Epithelial cell of esophagus (primary cell): ENCODE data around the gene PGAP6.
"Not testable (repeated sequence)": the region's sequence is repeated elsewhere in the genome, so short reads cannot be mapped to it uniquely, and the experiment has no call there.

ENCODE experiments used
- DNase-seq: peaks from one replicate; pipeline ENCODE4 v3.0.0; 2010; ENCODE audit warnings: low read depth
- H3K4me3 ChIP-seq: 2 replicates; pipeline ENCODE4 v1.5.1; 2011; ENCODE audit warnings: mild to moderate bottlenecking, low read length, control low read depth
- CTCF ChIP-seq: IDR thresholded peaks from 2 replicates; pipeline ENCODE4 v1.5.1; 2011; ENCODE audit warnings: low read depth, mild to moderate bottlenecking, low read length, control low read depth, inconsistent platforms; ENCODE audit not compliant: insufficient read depth; ENCODE audit errors: missing control alignments

PGAP6 gene

DNA sequence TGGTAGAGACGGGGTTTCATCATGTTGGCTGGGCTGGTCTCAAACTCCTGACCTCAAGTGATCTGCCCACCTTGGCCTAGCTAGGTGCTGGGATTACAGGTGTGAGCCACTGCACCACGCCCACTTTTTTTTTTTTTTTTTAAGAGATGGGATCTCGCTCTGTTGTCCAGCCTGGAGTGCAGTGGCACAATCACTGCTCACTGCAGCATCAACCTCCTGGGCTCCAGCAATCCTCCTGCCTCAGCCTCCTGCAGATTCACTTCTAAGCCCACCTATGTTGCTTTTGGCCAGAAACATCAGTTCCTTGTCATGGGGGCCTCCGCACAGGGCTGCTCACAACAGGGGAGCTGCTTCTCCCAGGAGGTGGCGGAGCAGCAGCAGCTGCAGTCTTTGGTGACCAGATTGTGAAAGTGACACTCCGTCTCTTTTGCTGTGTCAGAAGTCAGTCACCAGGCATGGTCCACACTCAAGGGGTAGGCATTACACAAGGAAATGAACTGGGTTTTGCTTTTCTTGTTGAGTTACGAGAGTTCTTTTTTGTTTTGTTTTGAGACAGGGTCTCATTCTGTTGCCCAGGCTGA lies 10.8 kb upstream of the PGAP6 start:
- H3K4me3 ChIP-seq, result no peak overlapping the region
- no peak for DNase-seq
- no peak for TF ChIP-seq CTCF

- TF ChIP-seq CTCF, result peak; percentile 59
- peak; percentile 70 for DNase-seq
- no peak overlapping the region for H3K4me3 ChIP-seq
Observed at GRCh38 chr16:391885-392335, 10.1 kb upstream of the PGAP6 start.

DNA sequence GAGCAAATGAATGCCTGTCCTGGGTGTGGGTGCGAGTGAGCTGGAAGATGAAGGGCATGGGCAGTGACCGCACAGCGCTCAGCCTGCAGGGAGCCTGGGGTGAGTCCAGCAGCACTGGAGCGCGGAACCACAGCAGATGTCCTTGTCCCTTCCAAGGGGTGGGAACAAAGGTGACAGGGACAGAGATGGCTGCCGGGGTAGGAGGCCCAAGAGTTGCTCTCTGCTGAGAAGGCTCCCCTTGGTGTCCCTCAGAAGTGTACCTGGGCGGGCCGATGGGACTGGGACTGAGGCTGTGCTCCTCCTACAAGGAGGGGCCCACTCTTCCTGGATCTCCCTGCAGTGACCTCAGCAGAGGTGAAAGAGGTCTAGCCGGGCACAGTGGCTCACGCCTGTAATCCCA lies 7.6 kb upstream of the PGAP6 start:
- no peak for TF ChIP-seq CTCF
- no peak overlapping the region for H3K4me3 ChIP-seq
- DNase-seq, result no peak

- DNase-seq, H3K4me3 ChIP-seq: not testable (repeated sequence)
Observed at GRCh38 chr16:387761-388666, 6.2 kb upstream of the PGAP6 start.

GRCh38 chr16:386641-387156 lies 4.9 kb upstream of the PGAP6 start:
- TF ChIP-seq CTCF, result no peak
- H3K4me3 ChIP-seq, result no peak overlapping the region
- no peak for DNase-seq

GRCh38 chr16:383326-384051 lies 1.7 kb upstream of the PGAP6 start:
- DNase-seq, result peak; percentile 81
- H3K4me3 ChIP-seq, result peak overlapping the region; percentile 31
- no peak for TF ChIP-seq CTCF

DNA sequence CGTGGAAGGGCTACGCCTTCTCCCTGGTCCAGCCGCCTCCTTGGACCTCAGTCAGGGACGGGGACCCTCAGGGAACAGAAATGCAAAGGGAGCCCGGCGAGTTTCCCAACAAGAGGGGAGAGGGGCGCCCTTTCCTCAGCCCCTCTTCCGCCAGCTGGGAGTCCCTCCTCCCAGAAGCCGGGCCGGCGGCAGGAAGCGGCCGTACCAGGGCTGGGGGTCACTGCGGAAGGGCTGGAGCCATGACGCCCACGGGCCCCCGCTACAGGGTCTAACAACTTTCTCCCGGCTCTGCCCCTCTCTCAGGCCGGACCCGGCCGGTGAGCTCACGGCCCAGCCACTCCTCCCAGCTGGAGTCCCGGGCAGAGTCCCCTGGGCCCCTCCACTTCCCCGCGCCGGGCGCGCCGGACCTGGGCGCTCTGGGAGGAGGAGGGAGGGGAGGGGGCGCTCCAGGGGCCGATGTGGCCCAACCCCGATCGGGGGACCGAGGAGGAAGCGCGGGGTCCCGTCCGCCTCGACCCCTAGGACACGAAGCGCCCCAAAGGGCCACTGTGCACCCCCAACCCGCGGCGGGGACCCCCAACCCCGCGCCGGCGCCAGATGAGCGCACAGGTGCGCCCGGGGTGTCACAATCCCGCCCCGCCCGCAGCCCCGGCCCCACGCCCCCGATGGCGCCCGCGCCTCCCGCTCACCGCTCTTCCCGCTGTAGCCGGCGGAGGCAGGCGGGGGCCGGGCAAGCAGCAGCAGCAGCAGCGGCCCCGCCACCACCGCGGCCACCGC lies 578 bp downstream of the PGAP6 start:
- no peak for DNase-seq
- no peak for TF ChIP-seq CTCF
- H3K4me3 ChIP-seq, result peak overlapping the region; percentile 56
